Natural killer cell (primary cell): ENCODE measurements around the gene RNU7-1. TPM values are rescaled to one million over a fixed set of nuclear protein-coding genes. Genes with fewer than 3 reads are reported as not detected.
A peak's percentile ranks its signal among the peaks of the same experiment; 100 is the strongest.

Source experiments
- ATAC-seq, 3 donors: fragments of 150-1000 bp in 2 of 3; fragments of 200-7000 bp in 1 of 3; cut with Tn5 transposase; 1 replicate in 1 of 3; 2 replicates in 2 of 3; pipeline ENCODE4 v1.10.0; 2021; ENCODE audit warnings: mild to moderate bottlenecking in 2 of 3, moderate library complexity in 2 of 3
- DNase-seq, 2 donors: peaks; one replicate each; pipeline versions ENCODE4 v3.0.0 to v3.0.0-alpha.2; 2013 to 2021; ENCODE audit warnings: mixed read lengths in 1 of 2
- H3K27ac ChIP-seq: one replicate; pipeline ENCODE4 v1.5.1; 2013; ENCODE audit warnings: mild to moderate bottlenecking, low read length
- H3K27me3 ChIP-seq: one replicate; pipeline ENCODE4 v1.6.1; 2013; ENCODE audit warnings: low read length; ENCODE audit not compliant: control insufficient read depth, insufficient read depth
- H3K36me3 ChIP-seq: one replicate; pipeline ENCODE4 v1.6.1; 2013; ENCODE audit warnings: low read length; ENCODE audit not compliant: control insufficient read depth, insufficient read depth
- H3K4me1 ChIP-seq: one replicate; pipeline ENCODE4 v1.6.1; 2013; ENCODE audit warnings: low read length; ENCODE audit not compliant: control insufficient read depth, insufficient read depth
- H3K4me3 ChIP-seq: one replicate; pipeline ENCODE4 v1.5.1; 2013; ENCODE audit warnings: low read length
- H3K9me3 ChIP-seq: one replicate; pipeline ENCODE4 v1.6.1; 2013; ENCODE audit warnings: low read length; ENCODE audit not compliant: control insufficient read depth, insufficient read depth
- H3K27ac Mint-ChIP-seq, 2 donors: one replicate each; pipeline ENCODE4 v1.8.0; 2022; ENCODE audit warnings: mild to moderate bottlenecking in 2 of 2, mixed read lengths in 2 of 2, moderate library complexity in 1 of 2
- H3K27me3 Mint-ChIP-seq, 2 donors: one replicate each; pipeline ENCODE4 v1.8.0; 2022; ENCODE audit warnings: low read depth in 2 of 2, mixed read lengths in 2 of 2
- H3K36me3 Mint-ChIP-seq: one replicate; pipeline ENCODE4 v1.8.0; 2022; ENCODE audit warnings: mixed read lengths
- H3K4me1 Mint-ChIP-seq, 2 donors: one replicate each; pipeline ENCODE4 v1.8.0; 2022; ENCODE audit warnings: mixed read lengths in 2 of 2
- H3K4me3 Mint-ChIP-seq: one replicate; pipeline ENCODE4 v1.8.0; 2022; ENCODE audit warnings: mild to moderate bottlenecking, moderate library complexity, mixed read lengths
- H3K9me3 Mint-ChIP-seq, 2 donors: one replicate each; pipeline ENCODE4 v1.8.0; 2022; ENCODE audit warnings: mixed read lengths in 2 of 2
- CTCF ChIP-seq: fragments of 200-600 bp; IDR thresholded peaks from one replicate; pipeline ENCODE4 v1.8.0; 2022; ENCODE audit warnings: antibody characterized with exemption
- WGBS: methylation state at CpG from one replicate; pipeline ENCODE4 v1.1.7; 2013; ENCODE audit warnings: missing lambda C conversion rate; ENCODE audit not compliant: insufficient coverage; 5-methylcytosine and 5-hydroxymethylcytosine counted together
- intact Hi-C: fragments of 100-400 bp; cut with micrococcal nuclease; formaldehyde crosslinking; loops from one replicate; pipeline ENCODE4 v1.14.2; 2022
- total RNA-seq, 4 donors: library from RNA; stranded (reverse); fragments of 120-200 nt in 1 of 4; gene quantifications; one replicate each; pipeline versions ENCODE4 v1.2.3 to v1.2.4, GENCODE V29; 2013 to 2022

RNU7-1 gene
- total RNA-seq, 3 donors from 2014 or later (not counting 1 experiment from before 2014, with no cell fraction given) = not detected

GRCh38 chr12:6921996-6922946, 21.3 kb upstream of the RNU7-1 start:
- Histone ChIP-seq H3K36me3 (no peaks in the 10 kb centered on the region), H3K27me3 (no peaks in the 10 kb centered on the region), H3K27ac (no peak overlapping the region), H3K4me3 (no peak overlapping the region), H3K4me1 (peaks cover 29% of the 10 kb centered on the region), H3K9me3 (no peaks in the 10 kb centered on the region)
- Mint-ChIP-seq H3K4me1 (peaks cover 18 to 24% of the 10 kb centered on the region in 2 donors), H3K4me3 (no peak overlapping the region), H3K27me3 (no peaks in the 10 kb centered on the region), H3K9me3 (no peaks in the 10 kb centered on the region), H3K27ac (no peak overlapping the region), H3K36me3 (no peaks in the 10 kb centered on the region)
- WGBS = 72% methylated on average over 9 of the region's 9 CpGs
- ATAC-seq (no peak), DNase-seq (no peak)
- no peak for TF ChIP-seq CTCF
- intact Hi-C loops = no loop called here

- DNase-seq (no peak), ATAC-seq (no peak)
- peaks cover 30% of the 10 kb centered on the region for H3K4me1 ChIP-seq
Observed at GRCh38 chr12:6923003-6923732, 20.4 kb upstream of the RNU7-1 start.

GRCh38 chr12:6923851-6924250, 19.8 kb upstream of the RNU7-1 start:
- TF ChIP-seq CTCF = no peak
- no peaks in the 10 kb centered on the region for H3K36me3 ChIP-seq
- ATAC-seq (no peak), DNase-seq (no peak)
- WGBS = 88% methylated on average over 6 of the region's 6 CpGs
- no peaks in the 10 kb centered on the region for H3K27me3 ChIP-seq
- H3K4me3 ChIP-seq = no peak overlapping the region
- no peaks in the 10 kb centered on the region for H3K9me3 ChIP-seq
- no peaks in the 10 kb centered on the region for H3K27me3 Mint-ChIP-seq
- H3K36me3 Mint-ChIP-seq = no peaks in the 10 kb centered on the region
- peak overlapping the region in 1 of 2 donors; percentile 89 for H3K27ac Mint-ChIP-seq
- H3K4me3 Mint-ChIP-seq = no peak overlapping the region
- intact Hi-C loops = loop anchor here (1.0 to 2.0 kb wide), 6 partner anchors 21 to 189 kb away; partner anchors contain the start of genes C12orf57, C1R, C1RL and LPCAT3
- H3K4me1 ChIP-seq = peaks cover 36% of the 10 kb centered on the region
- peaks cover 24 to 32% of the 10 kb centered on the region in 2 donors for H3K4me1 Mint-ChIP-seq
- H3K27ac ChIP-seq = no peak overlapping the region
- H3K9me3 Mint-ChIP-seq = no peaks in the 10 kb centered on the region

More at GRCh38 chr12:6923003-6923732, 20.4 kb upstream of the RNU7-1 start:
- H3K27ac ChIP-seq = no peak overlapping the region
- no peaks in the 10 kb centered on the region for H3K27me3 ChIP-seq
- TF ChIP-seq CTCF = no peak
- no peaks in the 10 kb centered on the region for H3K9me3 Mint-ChIP-seq
- H3K9me3 ChIP-seq = no peaks in the 10 kb centered on the region
- H3K4me3 Mint-ChIP-seq = no peak overlapping the region
- no peaks in the 10 kb centered on the region for H3K36me3 Mint-ChIP-seq
- no peaks in the 10 kb centered on the region for H3K36me3 ChIP-seq
- WGBS = 79% methylated on average over 8 of the region's 10 CpGs
- no peak overlapping the region for H3K27ac Mint-ChIP-seq
- H3K4me3 ChIP-seq = no peak overlapping the region
- intact Hi-C loops = no loop called here
- H3K4me1 Mint-ChIP-seq = peaks cover 19 to 26% of the 10 kb centered on the region in 2 donors
- no peaks in the 10 kb centered on the region for H3K27me3 Mint-ChIP-seq
